WERI-Rb-1 (cell line): ENCODE results near the gene LPAR1.

ENCODE experiments used
- DNase-seq: peaks from one replicate; pipeline ENCODE4 v3.0.0-alpha.2; 2020
- H3K27ac ChIP-seq: fragments of 250-450 bp; sonication (Bioruptor Pico); 2 replicates; pipeline ENCODE4 v1.5.1; 2020; ENCODE audit warnings: mild to moderate bottlenecking, moderate library complexity
- H3K27me3 ChIP-seq: fragments of 250-450 bp; sonication (Bioruptor Pico); 2 replicates; pipeline ENCODE4 v1.5.1; 2021; ENCODE audit warnings: mild to moderate bottlenecking, low read depth, moderate library complexity; ENCODE audit not compliant: insufficient read depth, severe bottlenecking
- H3K36me3 ChIP-seq: fragments of 250-450 bp; sonication (Bioruptor Pico); 2 replicates; pipeline ENCODE4 v1.5.1; 2020; ENCODE audit warnings: mild to moderate bottlenecking, moderate library complexity
- H3K4me3 ChIP-seq: 2 replicates; pipeline ENCODE4 v1.5.1; 2011; ENCODE audit warnings: low read depth, mild to moderate bottlenecking, control low read depth, low read length
- H3K9me3 ChIP-seq: fragments of 250-450 bp; sonication (Bioruptor Pico); 2 replicates; pipeline ENCODE4 v1.5.1; 2021; ENCODE audit warnings: mild to moderate bottlenecking, moderate library complexity; ENCODE audit not compliant: severe bottlenecking
- CTCF ChIP-seq: IDR thresholded peaks from 2 replicates; pipeline ENCODE4 v1.5.1; 2011; ENCODE audit warnings: low read depth, mild to moderate bottlenecking, control low read depth, inconsistent platforms, low read length

The LPAR1 gene

DNA sequence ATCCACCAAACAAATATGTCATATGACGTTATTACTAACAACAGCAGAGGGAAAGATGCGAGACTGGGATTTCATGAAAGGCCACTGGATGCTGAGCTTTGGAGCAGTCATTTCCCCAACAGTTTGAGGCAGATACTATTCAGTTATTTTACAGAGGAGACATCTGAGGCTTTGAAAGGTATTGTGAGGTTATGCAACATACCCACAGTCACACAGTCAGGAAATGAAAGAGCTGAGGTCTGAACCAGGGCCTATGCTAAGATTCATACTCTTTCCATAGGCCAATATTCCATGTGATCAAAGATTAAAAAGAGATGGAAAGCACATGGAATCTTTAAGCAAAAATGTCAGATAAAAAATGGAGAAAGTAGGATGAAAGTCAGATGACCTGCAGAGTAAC is 63.0 kb downstream of the LPAR1 start:
- no peak for TF ChIP-seq CTCF
- Histone ChIP-seq H3K9me3 (no peaks in the 10 kb centered on the region), H3K4me3 (no peak overlapping the region), H3K27me3 (peaks cover 87% of the 10 kb centered on the region), H3K27ac (no peak overlapping the region), H3K36me3 (no peaks in the 10 kb centered on the region)
- DNase-seq: no peak

DNA sequence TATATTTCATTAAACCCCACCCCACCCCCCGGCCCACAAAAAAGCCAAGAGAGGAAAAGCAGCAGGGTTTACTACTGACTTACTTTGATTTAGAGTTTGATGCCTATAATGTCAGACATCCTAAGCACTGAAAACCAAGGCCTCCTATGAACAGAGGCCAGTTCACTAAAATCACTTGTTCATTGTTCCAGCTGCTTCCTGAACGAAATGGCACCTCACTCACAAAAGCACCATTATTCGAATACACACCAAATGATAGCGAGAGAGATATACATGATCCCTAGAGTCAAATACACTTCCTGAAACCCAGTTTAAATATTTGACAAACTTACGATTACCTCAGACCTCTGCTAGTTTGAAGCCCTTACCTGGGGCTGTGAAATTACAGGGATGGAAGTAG is 66.6 kb downstream of the LPAR1 start:
- no peaks in the 10 kb centered on the region for H3K36me3 ChIP-seq
- no peak for TF ChIP-seq CTCF
- no peak overlapping the region for H3K4me3 ChIP-seq
- H3K27ac ChIP-seq: no peak overlapping the region
- DNase-seq: no peak
- peaks cover 95% of the 10 kb centered on the region for H3K27me3 ChIP-seq
- no peaks in the 10 kb centered on the region for H3K9me3 ChIP-seq

GRCh38 chr9:110971234-110971633 is 67.0 kb downstream of the LPAR1 start:
- TF ChIP-seq CTCF: no peak
- peaks cover 92% of the 10 kb centered on the region for H3K27me3 ChIP-seq
- no peaks in the 10 kb centered on the region for H3K36me3 ChIP-seq
- H3K9me3 ChIP-seq: no peaks in the 10 kb centered on the region
- no peak for DNase-seq
- no peak overlapping the region for H3K4me3 ChIP-seq
- no peak overlapping the region for H3K27ac ChIP-seq

- no peak for TF ChIP-seq CTCF
- H3K36me3 ChIP-seq: no peaks in the 10 kb centered on the region
- H3K27me3 ChIP-seq: peaks cover 86% of the 10 kb centered on the region
- no peak overlapping the region for H3K4me3 ChIP-seq
- peaks cover 3% of the 10 kb centered on the region for H3K9me3 ChIP-seq
- no peak for DNase-seq
- no peak overlapping the region for H3K27ac ChIP-seq
Observed at GRCh38 chr9:110969971-110970386, 68.3 kb downstream of the LPAR1 start.

DNA sequence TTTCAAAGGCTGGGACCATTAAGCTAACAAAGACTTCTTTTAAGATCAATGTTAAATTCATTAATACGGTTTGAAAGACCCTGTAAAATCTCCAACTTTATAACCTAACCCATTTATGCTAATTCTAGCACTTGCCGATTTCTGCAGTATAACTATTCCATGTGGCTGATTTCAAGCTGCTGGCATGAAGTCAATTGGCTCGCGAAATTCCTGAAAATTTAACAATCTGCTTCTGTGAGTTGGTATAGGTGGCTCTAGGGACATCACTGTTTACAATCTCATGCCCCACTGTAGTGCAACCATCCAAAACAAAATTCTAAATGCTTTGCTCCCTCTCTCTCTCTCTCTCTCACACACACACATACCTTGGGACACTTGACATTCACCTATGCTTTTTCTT is 70.2 kb downstream of the LPAR1 start:
- DNase-seq: no peak
- H3K27me3 ChIP-seq: peaks cover 74% of the 10 kb centered on the region
- H3K9me3 ChIP-seq: peaks cover 3% of the 10 kb centered on the region
- no peak overlapping the region for H3K27ac ChIP-seq
- no peak overlapping the region for H3K4me3 ChIP-seq
- no peaks in the 10 kb centered on the region for H3K36me3 ChIP-seq
- no peak for TF ChIP-seq CTCF

DNA sequence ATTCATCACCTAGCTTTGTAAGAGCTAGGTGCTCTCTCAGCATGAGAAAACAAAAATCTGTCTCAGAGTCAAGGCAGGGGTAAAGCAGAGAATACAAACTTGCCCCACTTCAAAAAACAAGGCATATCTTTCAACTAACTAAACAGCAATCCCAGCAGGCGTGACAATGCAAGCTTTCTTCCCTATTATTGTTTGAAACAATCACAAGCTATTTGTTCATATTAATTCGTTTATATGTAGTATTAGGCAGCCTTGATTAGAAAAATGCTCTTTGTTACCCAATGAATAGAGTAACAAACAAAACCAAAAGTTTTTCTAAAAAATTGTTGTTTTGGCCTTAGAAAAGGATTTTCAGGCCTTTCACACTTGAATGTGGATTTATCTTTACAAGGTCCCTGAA is 71.1 kb downstream of the LPAR1 start:
- Histone ChIP-seq H3K27ac (no peak overlapping the region), H3K9me3 (peaks cover 3% of the 10 kb centered on the region), H3K4me3 (no peak overlapping the region), H3K27me3 (peaks cover 71% of the 10 kb centered on the region), H3K36me3 (no peaks in the 10 kb centered on the region)
- TF ChIP-seq CTCF: no peak
- no peak for DNase-seq
